ENCODE measurements around the gene PTGER2. TPM values are rescaled to one million over a fixed set of nuclear protein-coding genes. Genes with fewer than 3 reads are reported as not detected.

Gene PTGER2
- total and polyA plus RNA-seq, 2 donors (not counting 1 experiment from before 2014, with no cell fraction given): 15.9 to 38.8 TPM

- Histone ChIP-seq H4K20me1 (ENCODE audit: control insufficient read depth, extremely low read depth, insufficient read depth, low read length) (no peaks in the 10 kb centered on the region), H3K9me3 (ENCODE audit: control insufficient read depth, insufficient read depth, low read depth, low read length) (no peaks in the 10 kb centered on the region), H3K27me3 (ENCODE audit: control insufficient read depth, insufficient read depth, low read length) (no peaks in the 10 kb centered on the region), H3K4me1 (ENCODE audit: control insufficient read depth, extremely low read depth, insufficient read depth, low read length) (no peaks in the 10 kb centered on the region), H3K9ac (ENCODE audit: insufficient read depth, low read length) (no peak overlapping the region), H3K4me3 (replicated peaks in 1 of 4; ENCODE audit: control extremely low read depth in 1 of 4, insufficient read depth in 1 of 4, low read depth in 3 of 4, low read length in 4 of 4) (no peak overlapping the region), H2AFZ (ENCODE audit: low read length) (no peak overlapping the region), H3K36me3 (ENCODE audit: control insufficient read depth, insufficient read depth, low read length) (no peaks in the 10 kb centered on the region), H3K79me2 (ENCODE audit: control insufficient read depth, insufficient read depth, low read length) (no peaks in the 10 kb centered on the region), H3K27ac (ENCODE audit: insufficient read depth, low read length) (no peak overlapping the region), H3K4me2 (ENCODE audit: extremely low read depth, insufficient read depth, low read length) (no peak overlapping the region)
- DNase-seq (ENCODE audit: low read depth in 2 of 2): peak; percentile 63 to 78
- TF ChIP-seq, protein P1, sequence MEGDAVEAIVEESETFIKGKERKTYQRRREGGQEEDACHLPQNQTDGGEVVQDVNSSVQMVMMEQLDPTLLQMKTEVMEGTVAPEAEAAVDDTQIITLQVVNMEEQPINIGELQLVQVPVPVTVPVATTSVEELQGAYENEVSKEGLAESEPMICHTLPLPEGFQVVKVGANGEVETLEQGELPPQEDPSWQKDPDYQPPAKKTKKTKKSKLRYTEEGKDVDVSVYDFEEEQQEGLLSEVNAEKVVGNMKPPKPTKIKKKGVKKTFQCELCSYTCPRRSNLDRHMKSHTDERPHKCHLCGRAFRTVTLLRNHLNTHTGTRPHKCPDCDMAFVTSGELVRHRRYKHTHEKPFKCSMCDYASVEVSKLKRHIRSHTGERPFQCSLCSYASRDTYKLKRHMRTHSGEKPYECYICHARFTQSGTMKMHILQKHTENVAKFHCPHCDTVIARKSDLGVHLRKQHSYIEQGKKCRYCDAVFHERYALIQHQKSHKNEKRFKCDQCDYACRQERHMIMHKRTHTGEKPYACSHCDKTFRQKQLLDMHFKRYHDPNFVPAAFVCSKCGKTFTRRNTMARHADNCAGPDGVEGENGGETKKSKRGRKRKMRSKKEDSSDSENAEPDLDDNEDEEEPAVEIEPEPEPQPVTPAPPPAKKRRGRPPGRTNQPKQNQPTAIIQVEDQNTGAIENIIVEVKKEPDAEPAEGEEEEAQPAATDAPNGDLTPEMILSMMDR (conservative IDR thresholded peaks at IDR 0.05 in 1 of 2, IDR thresholded peaks at IDR 0.05 in 1 of 2; ENCODE audit: low read depth in 1 of 2, low read length in 2 of 2): no peak
- TF ChIP-seq EZH2 (IDR thresholded peaks at IDR 0.05; ENCODE audit: low read length, missing control alignments): no peak
Measured at GRCh38 chr14:52279408-52279807, 34.7 kb upstream of the PTGER2 start.

DNA sequence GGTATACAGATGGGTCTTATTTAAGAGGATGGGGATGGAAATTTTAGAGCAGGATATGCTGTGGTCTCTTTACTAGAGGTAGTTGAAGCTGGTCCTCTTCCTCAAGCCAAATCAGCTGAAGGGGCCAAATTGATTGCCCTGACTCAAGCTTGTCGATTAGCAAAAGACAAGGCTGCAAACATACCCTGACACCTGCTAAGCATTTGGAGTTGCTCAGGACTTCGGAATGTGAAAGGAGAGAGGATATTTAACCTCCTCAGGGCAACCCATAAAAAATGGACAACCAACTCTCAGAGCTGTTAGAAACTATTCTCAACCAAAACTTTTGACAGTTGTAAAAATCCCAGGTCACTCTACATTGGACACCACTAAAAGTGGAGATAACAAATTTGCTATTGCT, 31.0 kb upstream of the PTGER2 start:
- TF ChIP-seq, protein P1 (conservative IDR thresholded peaks at IDR 0.05 in 1 of 2, IDR thresholded peaks at IDR 0.05 in 1 of 2; ENCODE audit: low read depth in 1 of 2, low read length in 2 of 2): no peak
- no peak for TF ChIP-seq EZH2 (IDR thresholded peaks at IDR 0.05; ENCODE audit: low read length, missing control alignments)
- H3K9me3 ChIP-seq (ENCODE audit: control insufficient read depth, insufficient read depth, low read depth, low read length): no peaks in the 10 kb centered on the region
- H3K4me1 ChIP-seq (ENCODE audit: control insufficient read depth, extremely low read depth, insufficient read depth, low read length): no peaks in the 10 kb centered on the region
- no peaks in the 10 kb centered on the region for H3K36me3 ChIP-seq (ENCODE audit: control insufficient read depth, insufficient read depth, low read length)
- H3K9ac ChIP-seq (ENCODE audit: insufficient read depth, low read length): no peak overlapping the region
- no peaks in the 10 kb centered on the region for H3K79me2 ChIP-seq (ENCODE audit: control insufficient read depth, insufficient read depth, low read length)
- H4K20me1 ChIP-seq (ENCODE audit: control insufficient read depth, extremely low read depth, insufficient read depth, low read length): no peaks in the 10 kb centered on the region
- H3K4me3 ChIP-seq (replicated peaks in 1 of 4; ENCODE audit: control extremely low read depth in 1 of 4, insufficient read depth in 1 of 4, low read depth in 3 of 4, low read length in 4 of 4): no peak overlapping the region
- DNase-seq (ENCODE audit: low read depth in 2 of 2): no peak
- no peak overlapping the region for H3K4me2 ChIP-seq (ENCODE audit: extremely low read depth, insufficient read depth, low read length)
- H2AFZ ChIP-seq (ENCODE audit: low read length): no peak overlapping the region
- H3K27ac ChIP-seq (ENCODE audit: insufficient read depth, low read length): no peak overlapping the region
- no peaks in the 10 kb centered on the region for H3K27me3 ChIP-seq (ENCODE audit: control insufficient read depth, insufficient read depth, low read length)

GRCh38 chr14:52286661-52287649, 27.2 kb upstream of the PTGER2 start:
- Histone ChIP-seq H3K4me1 (ENCODE audit: control insufficient read depth, extremely low read depth, insufficient read depth, low read length) (no peaks in the 10 kb centered on the region), H3K9me3 (ENCODE audit: control insufficient read depth, insufficient read depth, low read depth, low read length) (no peaks in the 10 kb centered on the region), H3K27me3 (ENCODE audit: control insufficient read depth, insufficient read depth, low read length) (peaks cover 4% of the 10 kb centered on the region), H3K4me3 (replicated peaks in 1 of 4; ENCODE audit: control extremely low read depth in 1 of 4, insufficient read depth in 1 of 4, low read depth in 3 of 4, low read length in 4 of 4) (no peak overlapping the region), H3K9ac (ENCODE audit: insufficient read depth, low read length) (no peak overlapping the region), H3K36me3 (ENCODE audit: control insufficient read depth, insufficient read depth, low read length) (no peaks in the 10 kb centered on the region), H3K27ac (ENCODE audit: insufficient read depth, low read length) (no peak overlapping the region), H2AFZ (ENCODE audit: low read length) (no peak overlapping the region), H4K20me1 (ENCODE audit: control insufficient read depth, extremely low read depth, insufficient read depth, low read length) (no peaks in the 10 kb centered on the region), H3K79me2 (ENCODE audit: control insufficient read depth, insufficient read depth, low read length) (no peaks in the 10 kb centered on the region), H3K4me2 (ENCODE audit: extremely low read depth, insufficient read depth, low read length) (no peak overlapping the region)
- DNase-seq (ENCODE audit: low read depth in 2 of 2): peak in 1 of 2 donors; percentile 30
- TF ChIP-seq, protein P1 (conservative IDR thresholded peaks at IDR 0.05 in 1 of 2, IDR thresholded peaks at IDR 0.05 in 1 of 2; ENCODE audit: low read depth in 1 of 2, low read length in 2 of 2): no peak
- TF ChIP-seq EZH2 (IDR thresholded peaks at IDR 0.05; ENCODE audit: low read length, missing control alignments): no peak
